Left ventricle myocardium inferior (tissue), 1 donor: Measurements from ENCODE around the gene ARHGAP29. TPM values are rescaled to one million over a fixed set of nuclear protein-coding genes. Genes with fewer than 3 reads are reported as not detected.

ENCODE experiments used
- total RNA-seq: library from RNA; stranded (reverse); fragmentation: NEBNext Ultra II Directional; extraction: Animal tissue kit (Norgen Biotek cat#: 25700); gene quantifications from one replicate; pipeline ENCODE4 v1.2.1, GENCODE V29; 2021
- donor health status: DM: no; HTN: yes; CAD: no; lungs with severe emphysema.

The ARHGAP29 gene
- total RNA-seq, 1 donor from 2014 or later = 26.5 TPM

Other genes with a start within 250 kb of the ARHGAP29 start
- 0.11 TPM for gene ABCA4, start 116.4 kb downstream of the ARHGAP29 start, total RNA-seq
- 76.6 TPM for gene ABCD3, start 180.8 kb upstream of the ARHGAP29 start, total RNA-seq